H9 (cell line): ENCODE data around the gene RNF145. TPM values are rescaled to one million over a fixed set of nuclear protein-coding genes. Genes with fewer than 3 reads are reported as not detected.

Experiments
- DNase-seq: peaks from one replicate; pipeline ENCODE4 v3.0.0-alpha.2; 2017
- H2AFZ ChIP-seq: one replicate; pipeline ENCODE4 v1.6.1; 2013; ENCODE audit warnings: mild to moderate bottlenecking, low read length, control low read depth, moderate library complexity
- H2AK5ac ChIP-seq: 2 replicates; pipeline ENCODE4 v1.6.1; 2013; ENCODE audit warnings: low read length, control low read depth, mixed read lengths; ENCODE audit not compliant: insufficient read length
- H2BK120ac ChIP-seq: one replicate; pipeline ENCODE4 v1.6.1; 2013; ENCODE audit warnings: low read depth, mild to moderate bottlenecking, low read length, control low read depth, inconsistent platforms; ENCODE audit not compliant: poor library complexity, severe bottlenecking
- H2BK12ac ChIP-seq: 2 replicates; pipeline ENCODE4 v1.6.1; 2013; ENCODE audit warnings: low read length, control low read depth, mixed read lengths, low read depth; ENCODE audit not compliant: insufficient read length
- H2BK15ac ChIP-seq: 2 replicates; pipeline ENCODE4 v1.6.1; 2013; ENCODE audit warnings: low read depth, low read length, control low read depth
- H2BK20ac ChIP-seq: one replicate; pipeline ENCODE4 v1.6.1; 2013; ENCODE audit warnings: low read depth, mild to moderate bottlenecking, low read length, control low read depth, inconsistent platforms; ENCODE audit not compliant: poor library complexity, severe bottlenecking
- H2BK5ac ChIP-seq: 2 replicates; pipeline ENCODE4 v1.6.1; 2013; ENCODE audit warnings: low read length, control low read depth, mixed read lengths; ENCODE audit not compliant: insufficient read length
- H3K14ac ChIP-seq: 2 replicates; pipeline ENCODE4 v1.6.1; 2013; ENCODE audit warnings: low read length, control low read depth; ENCODE audit not compliant: insufficient read depth
- H3K18ac ChIP-seq: 2 replicates; pipeline ENCODE4 v1.6.1; 2013; ENCODE audit warnings: low read depth, mild to moderate bottlenecking, mixed read lengths, low read length, control low read depth; ENCODE audit not compliant: insufficient read length
- H3K23ac ChIP-seq: 2 replicates; pipeline ENCODE4 v1.6.1; 2013; ENCODE audit warnings: low read length, control low read depth, mixed read lengths, low read depth; ENCODE audit not compliant: insufficient read length
- H3K23me2 ChIP-seq: 2 replicates; pipeline ENCODE4 v1.6.1; 2013; ENCODE audit warnings: low read depth, mild to moderate bottlenecking, mixed read lengths, low read length, control low read depth; ENCODE audit not compliant: insufficient read length, poor library complexity, severe bottlenecking
- H3K27ac ChIP-seq: 2 replicates; pipeline ENCODE4 v1.5.1; 2013; ENCODE audit warnings: low read length, control low read depth, mixed read lengths, low read depth; ENCODE audit not compliant: insufficient read length
- H3K27me3 ChIP-seq: 2 replicates; pipeline ENCODE4 v1.6.1; 2013; ENCODE audit warnings: low read length, control low read depth, inconsistent platforms; ENCODE audit not compliant: insufficient read depth
- H3K4ac ChIP-seq: 2 replicates; pipeline ENCODE4 v1.6.1; 2013; ENCODE audit warnings: low read depth, mild to moderate bottlenecking, control low read depth, inconsistent platforms, low read length, moderate library complexity
- H3K4me1 ChIP-seq: 2 replicates; pipeline ENCODE4 v1.6.1; 2013; ENCODE audit warnings: low read length, control low read depth, inconsistent platforms; ENCODE audit not compliant: insufficient read depth
- H3K4me2 ChIP-seq: 2 replicates; pipeline ENCODE4 v1.6.1; 2013; ENCODE audit warnings: low read length, control low read depth, mixed read lengths; ENCODE audit not compliant: insufficient read length, insufficient read depth
- H3K56ac ChIP-seq: 2 replicates; pipeline ENCODE4 v1.6.1; 2013; ENCODE audit warnings: low read depth, mild to moderate bottlenecking, mixed read lengths, low read length, control low read depth; ENCODE audit not compliant: insufficient read length
- H3K79me1 ChIP-seq: 2 replicates; pipeline ENCODE4 v1.6.1; 2013; ENCODE audit warnings: low read depth, mild to moderate bottlenecking, moderate library complexity, low read length, control low read depth, inconsistent platforms; ENCODE audit not compliant: insufficient read depth, poor library complexity, severe bottlenecking
- H3K79me2 ChIP-seq: 2 replicates; pipeline ENCODE4 v1.6.1; 2013; ENCODE audit warnings: low read length, control low read depth, inconsistent platforms; ENCODE audit not compliant: insufficient read depth
- H3K9ac ChIP-seq: 2 replicates; pipeline ENCODE4 v1.6.1; 2013; ENCODE audit warnings: low read length, control low read depth, mixed read lengths; ENCODE audit not compliant: insufficient read length; ENCODE audit errors: extremely low read depth
- H3K9me3 ChIP-seq: one replicate; pipeline ENCODE4 v1.6.1; 2013; ENCODE audit warnings: low read depth, low read length, inconsistent platforms; ENCODE audit not compliant: control insufficient read depth
- H3T11ph ChIP-seq: one replicate; pipeline ENCODE4 v1.6.1; 2013; ENCODE audit warnings: mild to moderate bottlenecking, low read length, control low read depth, inconsistent platforms
- H4K20me1 ChIP-seq: one replicate; pipeline ENCODE4 v1.6.1; 2013; ENCODE audit not compliant: control insufficient read depth, insufficient read length, insufficient read depth
- H4K5ac ChIP-seq: 2 replicates; pipeline ENCODE4 v1.6.1; 2013; ENCODE audit warnings: low read depth, mild to moderate bottlenecking, mixed read lengths, low read length, control low read depth; ENCODE audit not compliant: insufficient read length
- H4K8ac ChIP-seq: replicated peaks from 2 replicates; pipeline ENCODE4 v1.6.1; 2013; ENCODE audit warnings: low read length, control low read depth, mixed read lengths, low read depth; ENCODE audit not compliant: insufficient read length
- H4K91ac ChIP-seq: 2 replicates; pipeline ENCODE4 v1.6.1; 2013; ENCODE audit warnings: low read depth, mild to moderate bottlenecking, moderate library complexity, mixed read lengths, low read length, control low read depth; ENCODE audit not compliant: insufficient read length
- H3K27ac Mint-ChIP-seq, 3 experiments: 2 replicates in 2 of 3; 3 replicates in 1 of 3; pipeline ENCODE4 v1.8.0; 2020 to 2021; ENCODE audit warnings: mixed read lengths in 3 of 3, mild to moderate bottlenecking in 1 of 3, moderate library complexity in 1 of 3
- H3K27me3 Mint-ChIP-seq: 2 replicates; pipeline ENCODE4 v1.8.0; 2021; ENCODE audit warnings: low read depth, mild to moderate bottlenecking, moderate library complexity, mixed read lengths
- H3K36me3 Mint-ChIP-seq, 3 experiments: 2 replicates in 2 of 3; 3 replicates in 1 of 3; pipeline ENCODE4 v1.8.0; 2020 to 2021; ENCODE audit warnings: low read depth in 3 of 3, mixed read lengths in 3 of 3; ENCODE audit not compliant: insufficient read depth in 1 of 3
- H3K4me1 Mint-ChIP-seq, 2 experiments: 2 replicates each; pipeline ENCODE4 v1.8.0; 2020; ENCODE audit warnings: mixed read lengths in 2 of 2
- H3K4me3 Mint-ChIP-seq, 2 experiments: 2 replicates in 1 of 2; 3 replicates in 1 of 2; pipeline ENCODE4 v1.8.0; 2020 to 2021; ENCODE audit warnings: mild to moderate bottlenecking in 2 of 2, mixed read lengths in 2 of 2, moderate library complexity in 1 of 2
- H3K9me3 Mint-ChIP-seq, 2 experiments: 2 replicates in 1 of 2; 3 replicates in 1 of 2; pipeline ENCODE4 v1.8.0; 2020; ENCODE audit warnings: mild to moderate bottlenecking in 2 of 2, mixed read lengths in 2 of 2, moderate library complexity in 1 of 2
- CTCF ChIP-seq: fragments of 200-600 bp; sonication (generic); conservative IDR thresholded peaks from 3 replicates; pipeline ENCODE4 v1.8.0; 2021; ENCODE audit warnings: antibody characterized with exemption, mild to moderate bottlenecking
- WGBS: extraction: QIAGEN DNeasy Blood & Tissue Kit; methylation state at CpG from one replicate; pipeline ENCODE4 v1.1.7; 2013; ENCODE audit warnings: missing lambda C conversion rate, low lambda C conversion rate, mixed read lengths; ENCODE audit not compliant: insufficient read length; ENCODE audit errors: extremely low coverage; 5-methylcytosine and 5-hydroxymethylcytosine counted together
- total RNA-seq: library from RNA; stranded (reverse); gene quantifications from 2 replicates; pipeline ENCODE4 v1.2.1, GENCODE V29; 2021

The RNF145 gene
- total RNA-seq, 1 experiment from 2014 or later: 59.1 TPM

DNA sequence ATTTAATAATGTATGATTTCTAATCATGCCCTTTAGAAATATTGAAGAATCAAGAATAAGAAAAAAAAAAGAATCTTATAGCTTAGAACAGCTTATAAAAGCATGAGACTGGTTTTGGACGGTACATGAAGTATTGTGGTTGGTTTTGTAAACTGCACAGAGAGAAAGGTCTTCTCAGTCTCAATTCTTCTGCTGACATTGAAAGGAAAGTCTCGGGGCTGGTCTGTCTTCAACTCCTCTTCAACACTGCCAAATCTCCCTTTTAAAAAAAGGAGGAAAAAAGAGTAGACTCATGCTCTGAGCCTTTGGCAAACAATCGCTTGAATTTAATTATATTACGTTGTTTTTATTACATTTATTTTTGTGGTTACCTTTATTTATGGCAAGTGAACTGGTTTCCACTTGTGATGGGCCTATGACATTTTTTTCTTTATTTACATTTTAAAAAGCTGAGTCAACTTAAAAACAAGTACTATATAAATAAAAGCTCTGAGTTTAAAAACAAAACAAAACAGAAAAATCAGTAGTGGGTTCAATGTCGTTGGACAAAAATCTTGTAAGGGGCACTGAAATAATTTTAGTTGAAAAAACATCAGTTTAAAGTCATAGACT lies 76.8 kb downstream of the RNF145 start:
- Mint-ChIP-seq H3K36me3 (no peaks in the 10 kb centered on the region), H3K4me1 (no peaks in the 10 kb centered on the region), H3K27me3 (peaks cover 7% of the 10 kb centered on the region; the same call in 1 of the 2 replicates), H3K27ac (no peak overlapping the region), H3K4me3 (no peak overlapping the region), H3K9me3 (no peaks in the 10 kb centered on the region)
- Histone ChIP-seq H2BK20ac (no peak overlapping the region), H3K56ac (no peak overlapping the region), H4K8ac (no peak overlapping the region), H3K4me2 (no peak overlapping the region), H2BK15ac (no peak overlapping the region), H2BK120ac (no peak overlapping the region), H3K9me3 (no peaks in the 10 kb centered on the region), H3K27me3 (no peaks in the 10 kb centered on the region), H4K5ac (no peak overlapping the region), H3K23ac (no peak overlapping the region), H4K20me1 (no peaks in the 10 kb centered on the region), H3K18ac (no peak overlapping the region), H3K23me2 (no peaks in the 10 kb centered on the region), H2AFZ (no peak overlapping the region), H2AK5ac (no peak overlapping the region), H3K79me1 (no peaks in the 10 kb centered on the region), H4K91ac (no peak overlapping the region), H2BK5ac (no peak overlapping the region), H3K14ac (no peak overlapping the region), H3K27ac (no peak overlapping the region), H3K79me2 (no peaks in the 10 kb centered on the region), H3K4ac (no peak overlapping the region), H3T11ph (no peak overlapping the region), H2BK12ac (no peak overlapping the region), H3K9ac (no peak overlapping the region), H3K4me1 (no peaks in the 10 kb centered on the region; the same call in 1 of the 2 replicates)
- DNase-seq: no peak
- WGBS: no CpG with 5 or more reads among the region's 5 CpGs
- TF ChIP-seq CTCF: no peak
